HT-29 (cell line): ENCODE data around the gene AXIN2. TPM values are rescaled to one million over a fixed set of nuclear protein-coding genes. Genes with fewer than 3 reads are reported as not detected.
"Not testable (repeated sequence)": the region's sequence is repeated elsewhere in the genome, so short reads cannot be mapped to it uniquely, and the experiment has no call there.

ENCODE experiments used
- DNase-seq: peaks from one replicate; pipeline ENCODE4 v3.0.0-alpha.2; 2015; ENCODE audit warnings: low spot score
- total RNA-seq: library from RNA; depleted of rRNA; stranded (reverse); fragments of >200 nt; shearing (Covaris generic); gene quantifications from 2 replicates; pipeline ENCODE4 v1.2.3, GENCODE V29; 2014

The AXIN2 gene
- total RNA-seq, 1 experiment from 2014 or later: 72.1 TPM

DNA sequence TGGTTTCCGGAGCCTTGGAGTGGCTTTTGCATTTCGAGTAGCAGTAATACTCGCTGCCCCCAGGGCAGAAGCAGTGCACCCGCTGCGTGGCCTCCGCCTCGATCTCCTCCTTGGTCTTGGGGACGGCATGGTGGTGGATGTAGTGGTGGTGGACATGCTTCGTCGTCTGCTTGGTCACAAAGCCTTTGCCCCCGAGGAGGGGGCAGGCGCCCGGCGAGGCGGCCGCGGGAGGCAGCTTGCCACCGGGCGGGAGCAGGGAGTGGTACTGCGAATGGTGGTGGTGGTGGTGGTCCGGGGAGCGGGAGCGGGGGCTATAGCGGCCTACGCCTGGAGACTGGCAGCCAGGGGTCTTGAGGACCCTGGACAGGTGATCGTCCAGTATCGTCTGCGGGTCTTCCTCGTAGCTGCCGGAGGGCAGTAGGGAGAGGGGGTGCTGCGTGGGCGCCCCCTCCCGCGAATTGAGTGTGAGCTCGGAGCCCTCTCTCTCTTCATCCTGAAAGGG lies 24.1 kb downstream of the AXIN2 start:
- no peak for DNase-seq

GRCh38 chr17:65536573-65537342 lies 24.7 kb downstream of the AXIN2 start:
- DNase-seq: no peak

GRCh38 chr17:65535777-65536572 lies 25.5 kb downstream of the AXIN2 start:
- no peak for DNase-seq

DNA sequence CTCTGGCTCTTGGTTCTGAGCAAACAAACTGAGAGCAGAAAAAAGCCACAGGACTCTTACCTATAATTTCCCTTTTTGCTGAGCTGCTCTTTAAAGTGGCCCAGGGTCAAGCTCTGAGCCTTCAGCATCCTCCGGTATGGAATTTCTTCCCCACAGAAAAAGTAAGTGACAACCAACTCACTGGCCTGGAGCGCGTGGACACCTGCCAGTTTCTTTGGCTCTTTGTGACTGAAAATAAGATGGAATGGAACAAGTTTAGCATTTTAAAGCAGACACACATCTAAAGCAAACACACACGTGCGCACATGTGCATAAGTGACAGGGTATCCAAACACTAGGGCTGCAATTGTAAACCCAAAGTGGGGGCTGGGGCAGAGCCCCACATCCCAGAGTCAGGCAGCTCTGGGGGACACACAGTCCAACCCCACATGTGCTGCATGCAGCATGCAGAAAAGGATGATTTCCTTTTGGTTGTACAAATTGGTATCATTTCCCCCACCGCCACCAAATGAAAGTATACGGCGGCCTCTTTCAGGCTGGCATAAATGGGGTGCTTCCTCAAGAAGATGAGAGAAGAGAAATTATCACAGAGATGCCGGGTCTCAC lies 27.5 kb downstream of the AXIN2 start:
- no peak for DNase-seq

DNA sequence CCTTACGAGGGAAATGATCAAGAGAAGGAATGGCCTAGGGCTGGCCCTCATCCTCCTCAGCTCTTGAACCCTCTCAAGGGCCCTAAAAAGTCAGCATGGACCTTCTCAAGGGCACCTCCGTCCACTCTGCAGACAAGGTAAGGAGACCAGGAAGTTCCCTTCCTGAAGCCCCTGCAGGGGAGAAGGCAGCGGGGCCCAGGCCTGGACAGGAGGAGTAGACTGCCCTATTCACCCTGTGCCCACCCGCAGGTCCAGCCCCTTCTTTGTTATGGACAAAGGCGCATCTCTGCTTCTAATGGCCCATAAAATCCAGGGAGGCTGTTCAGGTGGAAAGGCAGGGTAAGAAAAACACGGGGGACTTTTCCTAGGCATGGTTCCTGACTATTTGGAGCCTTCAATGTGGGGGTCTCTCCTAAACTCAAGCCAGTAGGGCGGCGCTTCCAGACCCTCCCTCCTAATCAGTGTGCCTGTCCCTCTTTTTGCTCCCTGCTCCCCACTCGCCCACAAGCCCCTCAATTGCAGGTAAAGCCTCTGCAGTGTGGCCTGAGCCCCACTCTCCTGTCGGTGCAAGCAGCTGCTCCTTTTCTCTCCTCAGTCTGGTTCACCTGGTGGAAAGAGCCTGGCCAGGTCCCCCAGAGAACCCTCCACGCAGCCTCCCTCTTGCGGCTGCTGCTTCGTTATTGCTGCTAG lies 28.2 kb downstream of the AXIN2 start:
- DNase-seq: no peak

DNA sequence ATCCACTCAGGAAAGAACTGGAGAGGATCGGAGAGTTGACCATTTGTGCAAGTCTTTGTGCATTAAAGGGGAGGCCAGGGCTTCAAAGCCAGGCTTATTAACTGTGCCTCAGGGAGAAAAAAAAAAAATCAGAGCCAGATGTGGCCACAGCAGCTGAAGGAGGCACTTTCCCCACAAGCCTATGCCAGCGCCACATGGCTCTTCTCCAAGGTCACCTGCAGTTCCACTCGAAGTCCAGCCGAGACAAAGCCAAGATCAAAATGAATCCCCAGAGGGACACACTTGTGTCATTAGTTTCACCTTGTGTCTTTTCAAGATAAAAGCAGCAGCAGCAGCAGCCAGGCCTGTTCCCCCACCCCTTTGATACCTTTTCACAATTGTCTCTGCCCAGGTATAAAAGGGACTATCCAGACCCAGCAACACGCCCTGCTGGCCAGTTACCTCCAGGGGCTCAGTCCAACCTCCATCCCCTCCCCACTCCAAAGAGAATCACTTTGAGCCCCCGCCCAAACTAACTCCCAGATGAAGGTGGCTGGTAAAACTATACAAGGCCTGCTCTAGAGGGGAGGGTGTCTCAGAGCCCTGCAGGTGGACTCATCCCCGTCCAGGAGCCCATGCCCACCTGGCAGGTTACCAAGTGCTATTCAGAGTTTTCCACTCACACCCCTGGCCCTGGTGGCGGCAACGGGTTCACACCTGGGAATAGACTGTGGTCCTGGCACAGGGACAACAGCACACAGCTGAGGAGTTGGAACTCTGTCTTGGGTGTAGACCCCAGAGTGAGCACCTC lies 29.2 kb downstream of the AXIN2 start:
- DNase-seq: no peak

DNA sequence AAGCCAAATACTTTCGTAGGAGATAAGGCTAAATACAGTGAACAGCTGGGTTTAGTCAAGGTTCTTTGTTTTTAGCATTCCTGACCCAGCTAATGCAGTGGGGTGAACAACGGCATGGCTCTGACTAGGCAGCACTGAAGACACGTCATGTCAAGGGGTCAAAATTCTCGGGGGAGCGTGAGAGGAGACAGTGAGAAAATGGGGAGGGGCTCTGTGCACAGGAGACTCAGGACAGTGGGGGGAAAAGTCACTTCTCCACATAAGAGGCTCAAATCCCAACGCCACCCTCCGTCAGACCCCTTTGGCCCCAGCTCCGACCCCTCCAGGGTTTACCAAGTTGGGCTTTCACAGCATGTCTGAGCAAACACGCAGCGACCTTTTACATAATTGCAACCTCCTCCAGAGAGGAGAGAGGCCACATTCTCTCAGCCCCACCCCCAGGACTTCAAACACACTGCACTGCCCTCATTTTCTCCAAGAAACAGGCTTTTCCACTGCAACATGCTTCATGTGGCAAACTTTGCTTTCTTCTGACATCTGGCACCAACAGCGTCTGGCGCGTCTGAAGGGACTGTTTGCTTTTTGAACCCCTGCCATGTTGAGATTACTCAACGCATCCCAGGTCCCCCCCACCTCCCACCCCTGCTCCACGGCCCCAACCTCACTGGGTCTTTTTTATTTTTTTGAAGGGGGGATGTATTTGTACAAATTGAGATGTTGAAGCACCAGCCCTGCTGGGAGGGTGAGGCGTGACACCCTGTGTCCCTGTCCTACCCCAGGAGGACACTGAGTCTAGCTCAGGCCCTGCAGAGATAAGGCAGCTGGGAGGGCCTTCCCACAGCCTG lies 30.0 kb downstream of the AXIN2 start:
- DNase-seq: no peak

DNA sequence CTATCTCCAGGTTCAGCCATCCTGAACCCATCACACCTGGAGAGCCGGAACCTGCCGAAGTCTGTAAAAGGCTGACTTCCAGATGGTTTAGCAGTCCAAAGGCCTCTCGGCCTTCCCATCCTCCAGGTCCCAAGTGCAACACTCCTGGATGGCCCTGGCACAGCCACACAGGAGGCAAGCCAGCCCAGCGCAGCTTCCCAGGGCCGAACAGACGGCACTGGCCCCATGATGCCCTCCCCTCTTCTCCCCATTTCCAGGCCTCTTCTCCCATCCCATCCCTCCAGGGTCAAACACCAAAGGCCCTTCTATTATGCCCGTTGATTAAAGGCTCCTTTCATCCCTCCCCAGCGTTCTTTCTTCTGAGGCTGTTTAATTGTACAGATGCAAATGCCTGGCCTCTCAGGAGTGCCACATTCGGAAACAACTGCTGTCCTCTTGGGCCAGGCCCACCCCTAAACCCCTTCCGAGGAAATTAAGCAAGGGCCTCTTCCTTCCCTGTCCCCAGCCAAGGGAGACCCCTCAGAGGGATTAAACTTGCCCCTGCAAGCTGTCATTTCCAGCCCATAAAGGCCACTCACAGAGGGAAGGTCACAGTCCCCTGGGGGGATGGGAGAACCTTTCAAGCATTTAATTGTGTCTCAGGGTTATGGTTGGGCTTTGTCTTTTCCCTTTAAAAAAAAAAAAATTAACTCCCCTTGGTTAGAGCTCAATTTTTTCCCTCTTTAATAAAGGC lies 30.8 kb downstream of the AXIN2 start:
- no peak for DNase-seq

DNA sequence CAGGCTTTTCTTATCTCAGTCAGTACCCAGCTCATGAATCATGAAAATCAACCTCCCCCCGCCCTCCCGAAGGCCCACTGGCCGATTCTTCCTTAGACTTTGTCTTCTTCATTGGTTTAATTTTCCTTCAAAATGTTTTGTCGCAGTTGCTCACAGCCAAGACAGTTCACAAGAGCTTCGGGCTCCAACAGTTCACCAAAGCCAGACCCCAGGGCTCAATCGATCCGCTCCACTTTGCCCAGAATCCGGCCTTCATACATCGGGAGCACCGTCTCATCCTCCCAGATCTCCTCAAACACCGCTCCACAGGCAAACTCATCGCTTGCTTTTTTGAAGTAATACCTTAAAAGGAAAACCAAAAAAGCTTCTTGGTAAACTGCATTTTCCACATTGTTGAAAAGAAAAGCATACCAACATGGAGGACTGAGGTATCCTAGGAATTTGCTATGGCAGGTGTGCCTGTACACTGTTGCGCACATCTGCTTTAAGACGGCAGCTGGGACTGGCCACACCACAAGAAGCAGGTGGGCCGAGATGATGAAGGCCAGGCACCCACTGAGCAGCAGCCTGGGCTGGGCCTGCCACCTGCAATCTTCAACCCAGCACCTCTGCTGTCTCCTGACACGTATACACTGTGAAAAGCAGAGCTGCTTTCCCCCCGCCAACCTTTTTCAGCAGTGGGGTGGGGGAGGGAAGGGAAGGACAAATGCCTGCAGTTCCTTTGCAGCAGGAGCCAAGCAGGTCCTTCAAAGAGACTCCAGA lies 31.5 kb downstream of the AXIN2 start:
- no peak for DNase-seq

- DNase-seq: no peak
These were observed 32.3 kb downstream of the AXIN2 start for GRCh38 chr17:65529040-65529633.

- no peak for DNase-seq
These were observed 33.4 kb downstream of the AXIN2 start for GRCh38 chr17:65527857-65528591.

DNA sequence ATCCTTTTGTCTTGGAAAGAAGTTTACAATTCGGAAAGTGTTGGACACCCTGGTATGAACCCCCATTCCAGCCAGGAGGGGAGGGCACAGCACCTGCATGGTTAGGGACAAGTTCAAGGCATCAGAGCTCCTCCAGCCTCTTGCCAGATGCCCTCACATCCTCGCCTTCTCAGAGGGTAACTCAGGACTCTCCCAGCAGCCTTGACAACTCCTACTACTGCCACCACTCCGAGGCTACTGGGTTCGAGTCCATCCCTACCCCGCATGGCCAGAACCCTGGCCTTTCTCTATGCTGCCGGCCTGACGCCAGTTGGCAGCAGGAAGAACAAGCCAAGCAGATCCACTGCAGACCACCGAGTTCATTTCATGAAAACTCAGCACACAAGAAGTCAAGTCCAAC lies 34.1 kb downstream of the AXIN2 start:
- DNase-seq: no peak

DNA sequence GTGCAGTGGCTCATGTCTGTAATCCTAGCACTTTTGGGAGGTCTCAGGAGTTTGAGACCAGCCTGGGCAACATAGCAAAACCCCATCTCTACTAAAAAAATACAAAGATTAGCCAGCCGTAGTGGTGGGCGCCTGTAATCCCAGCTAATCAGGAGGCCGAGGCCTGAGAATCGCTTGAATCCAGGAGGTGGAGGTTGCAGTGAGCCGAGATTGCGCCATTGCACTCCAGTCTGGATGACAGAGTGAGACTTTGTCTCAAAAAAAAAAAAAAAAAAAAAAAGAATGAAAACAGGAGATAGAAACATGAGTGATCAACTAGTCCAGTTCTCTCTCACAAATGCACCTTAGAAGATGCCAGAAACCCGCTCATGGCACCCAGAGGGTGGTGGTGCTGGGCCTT lies 34.6 kb downstream of the AXIN2 start:
- DNase-seq: not testable (repeated sequence)

- no peak for DNase-seq
These were observed 37.4 kb downstream of the AXIN2 start for GRCh38 chr17:65523853-65524664.

DNA sequence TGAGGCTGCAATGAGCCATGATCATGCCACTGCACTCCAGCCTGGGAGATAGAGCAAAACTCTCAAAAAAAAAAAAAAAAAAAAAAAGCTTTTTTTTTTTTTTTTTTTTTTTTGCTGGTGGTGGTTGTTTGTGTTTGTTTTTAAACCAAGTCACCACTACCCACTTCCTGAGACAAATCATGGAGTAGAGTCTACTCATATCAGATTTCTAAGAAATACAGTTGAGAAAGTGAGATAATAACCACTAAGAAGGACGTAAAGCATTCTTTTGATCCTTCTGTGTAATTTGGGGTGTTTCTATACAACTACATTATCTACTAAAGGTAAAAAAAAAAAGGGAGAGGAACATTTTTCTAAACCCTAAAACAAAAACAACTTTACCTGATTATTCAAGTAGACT lies 38.0 kb downstream of the AXIN2 start:
- no peak for DNase-seq

DNA sequence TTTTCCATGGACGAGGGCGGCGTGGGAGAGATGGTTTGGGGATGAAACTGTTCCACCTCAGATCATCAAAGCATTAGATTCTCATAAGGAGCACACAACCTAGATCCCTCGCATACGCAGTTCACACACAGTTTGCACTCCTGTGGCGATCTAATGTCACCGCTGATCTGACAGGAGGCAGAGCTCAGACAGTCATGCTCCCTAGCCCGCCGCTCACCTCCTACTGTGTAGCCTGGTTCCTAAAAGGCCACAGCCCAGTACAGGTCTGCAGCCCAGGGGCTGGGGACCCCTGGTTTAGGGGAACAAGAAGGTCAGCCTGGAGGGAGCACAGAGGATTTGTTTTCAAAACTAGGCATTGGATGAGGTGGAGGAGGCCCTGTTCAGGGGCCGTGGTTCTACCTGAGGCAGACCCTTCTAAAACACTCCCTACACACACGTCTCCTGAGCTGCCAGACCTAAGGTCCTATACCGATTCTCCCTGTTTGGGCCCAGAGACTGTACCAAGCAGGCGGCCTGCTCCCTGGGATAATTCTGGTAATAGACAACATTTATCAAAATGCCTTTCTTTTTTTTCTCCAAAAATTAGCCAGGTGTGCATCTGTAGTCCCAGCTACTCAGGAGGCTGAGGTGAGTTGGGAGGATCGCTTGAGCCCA lies 38.6 kb downstream of the AXIN2 start:
- no peak for DNase-seq
